ENCODE measurements around the gene CMTM6.

Gene CMTM6

GRCh38 chr3:32502118-32502945 is at the start of gene CMTM6 (continued):
- no peak for TF ChIP-seq ZNF112 (tag by site-specific recombination; IDR thresholded peaks at IDR 0.05)
- 0 out of 2 replicates have a peak, but pooled peaks have one; percentile 27 for TF ChIP-seq PRDM10 (tag by site-specific recombination; IDR thresholded peaks at IDR 0.05)
- TF ChIP-seq ZBTB17 (tag by site-specific recombination; IDR thresholded peaks at IDR 0.05): peak; percentile 81
- no peak for TF ChIP-seq ZNF248 (tag by site-specific recombination; IDR thresholded peaks at IDR 0.05)
- no peak for TF ChIP-seq ZNF169 (tag by site-specific recombination; IDR thresholded peaks at IDR 0.05)
- TF ChIP-seq ZNF148 (tag by site-specific recombination; IDR thresholded peaks at IDR 0.05; ENCODE audit: borderline replicate concordance): no peak
- TF ChIP-seq SP3 (tag by site-specific recombination; IDR thresholded peaks at IDR 0.05): peak; percentile 70
- TF ChIP-seq ZNF2 (tag by site-specific recombination; IDR thresholded peaks at IDR 0.05): 0 out of 2 replicates have a peak, but pooled peaks have one; percentile 11
- no peak for TF ChIP-seq ZNF623 (tag by site-specific recombination; IDR thresholded peaks at IDR 0.05)
- peak; percentile 61; the same call in 1 of the 2 replicates for TF ChIP-seq BCL11A (tag by site-specific recombination; IDR thresholded peaks at IDR 0.05; ENCODE audit: low read depth)
- no peak for TF ChIP-seq ZNF792 (tag by site-specific recombination; IDR thresholded peaks at IDR 0.05)
- peak; percentile 94 for TF ChIP-seq ZIC2 (tag by site-specific recombination; IDR thresholded peaks at IDR 0.05)
- no peak for TF ChIP-seq ZNF449 (tag by site-specific recombination; IDR thresholded peaks at IDR 0.05)
- peak; percentile 79; the same call in 1 of the 2 replicates for TF ChIP-seq PRDM1 (tag by site-specific recombination; IDR thresholded peaks at IDR 0.05)
- TF ChIP-seq MEIS1 (CRISPR knock-in tag; IDR thresholded peaks at IDR 0.05; ENCODE audit: borderline replicate concordance): no peak
- TF ChIP-seq GLI2 (tag by site-specific recombination; IDR thresholded peaks at IDR 0.05; ENCODE audit: borderline replicate concordance, low read depth): no peak
- TF ChIP-seq ZNF426 (tag by site-specific recombination; IDR thresholded peaks at IDR 0.05): no peak
- peak; percentile 56; the same call in 1 of the 2 replicates for TF ChIP-seq ZSCAN30 (tag by site-specific recombination; IDR thresholded peaks at IDR 0.05)
- TF ChIP-seq ZNF561 (tag by site-specific recombination; IDR thresholded peaks at IDR 0.05; ENCODE audit: borderline replicate concordance): 0 out of 2 replicates have a peak, but pooled peaks have one; percentile 22
- no peak for TF ChIP-seq HOXC10 (CRISPR knock-in tag; IDR thresholded peaks at IDR 0.05)
- 0 out of 2 replicates have a peak, but pooled peaks have one; percentile 31 for TF ChIP-seq ZNF629 (tag by site-specific recombination; IDR thresholded peaks at IDR 0.05)
- no peak for TF ChIP-seq ZNF488 (tag by site-specific recombination; IDR thresholded peaks at IDR 0.05)
- TF ChIP-seq ZNF239 (tag by site-specific recombination; IDR thresholded peaks at IDR 0.05): no peak
- peak; percentile 85 for TF ChIP-seq GLIS1 (tag by site-specific recombination; IDR thresholded peaks at IDR 0.05)
- TF ChIP-seq ZBTB6 (tag by site-specific recombination; IDR thresholded peaks at IDR 0.05): peak; percentile 85
- TF ChIP-seq PATZ1 (tag by site-specific recombination; IDR thresholded peaks at IDR 0.05): peak; percentile 75
- 0 out of 2 replicates have a peak, but pooled peaks have one; percentile 1 for TF ChIP-seq GFI1B (tag by site-specific recombination; IDR thresholded peaks at IDR 0.05)

All from HEK293 (cell line).